Neural cell (in vitro differentiated cells): ENCODE data around the gene USP40. TPM values are rescaled to one million over a fixed set of nuclear protein-coding genes. Genes with fewer than 3 reads are reported as not detected.

Source experiments
- H2AFZ ChIP-seq: fragments of 200-600, 300-800 bp; sonication (generic), shearing (Covaris generic); 2 replicates; pipeline ENCODE4 v1.6.0; 2014; ENCODE audit warnings: low read depth, mild to moderate bottlenecking, antibody characterized with exemption, low read length, moderate library complexity
- H3F3A ChIP-seq: fragments of 200-600 bp; shearing (Covaris generic); 2 replicates; pipeline ENCODE4 v1.6.1; 2016; ENCODE audit warnings: mild to moderate bottlenecking, moderate library complexity, mixed read lengths, antibody characterized with exemption, low read length; ENCODE audit not compliant: insufficient read depth, poor library complexity, severe bottlenecking
- H3K27ac ChIP-seq: fragments of 200-600, 300-800 bp; sonication (generic), shearing (Covaris generic); 2 replicates; pipeline ENCODE4 v1.5.1; 2014; ENCODE audit warnings: mild to moderate bottlenecking, low read length, moderate library complexity
- H3K27me3 ChIP-seq: fragments of 300-800, 200-600 bp; sonication (generic), shearing (Covaris generic); 2 replicates; pipeline ENCODE4 v1.6.0; 2014; ENCODE audit warnings: mild to moderate bottlenecking, low read depth, low read length, moderate library complexity; ENCODE audit not compliant: insufficient read depth
- H3K36me3 ChIP-seq: fragments of 300-800, 200-600 bp; sonication (generic), shearing (Covaris generic); 2 replicates; pipeline ENCODE4 v1.5.1; 2014; ENCODE audit warnings: mild to moderate bottlenecking, antibody characterized with exemption, low read length, moderate library complexity; ENCODE audit not compliant: insufficient read depth
- H3K4me2 ChIP-seq: fragments of 300-800, 200-600 bp; sonication (generic), shearing (Covaris generic); 2 replicates; pipeline ENCODE4 v1.6.0; 2014; ENCODE audit warnings: mild to moderate bottlenecking, low read length
- H3K4me3 ChIP-seq: fragments of 300-800, 200-600 bp; sonication (generic), shearing (Covaris generic); 2 replicates; pipeline ENCODE4 v1.5.1; 2014; ENCODE audit warnings: mild to moderate bottlenecking, low read length, moderate library complexity
- H3K79me2 ChIP-seq: fragments of 200-600 bp; shearing (Covaris generic); replicated peaks from 2 replicates; pipeline ENCODE4 v1.6.0; 2014; ENCODE audit warnings: mild to moderate bottlenecking, low read length, moderate library complexity; ENCODE audit not compliant: insufficient read depth
- H3K9ac ChIP-seq: fragments of 300-800, 200-600 bp; sonication (generic), shearing (Covaris generic); 2 replicates; pipeline ENCODE4 v1.6.1; 2016; ENCODE audit warnings: mild to moderate bottlenecking, low read length, mixed read lengths
- H3K9me2 ChIP-seq: fragments of 200-600 bp; shearing (Covaris generic); 2 replicates; pipeline ENCODE4 v1.6.1; 2016; ENCODE audit warnings: mild to moderate bottlenecking, low read length, mixed read lengths; ENCODE audit not compliant: insufficient read depth
- H3K9me3 ChIP-seq: fragments of 200-600, 300-800 bp; sonication (generic), shearing (Covaris generic); 2 replicates; pipeline ENCODE4 v1.6.1; 2016; ENCODE audit warnings: mild to moderate bottlenecking, mixed run types, low read length, moderate library complexity, mixed read lengths
- H4K20me1 ChIP-seq: fragments of 200-600 bp; shearing (Covaris generic); 2 replicates; pipeline ENCODE4 v1.6.1; 2016; ENCODE audit warnings: mild to moderate bottlenecking, mixed run types; ENCODE audit not compliant: insufficient read depth
- CTCF ChIP-seq: fragments of 450-650 bp; IDR thresholded peaks from 2 replicates; pipeline ENCODE4 v1.5.1; 2014; ENCODE audit warnings: antibody characterized with exemption, mild to moderate bottlenecking, moderate library complexity; ENCODE audit not compliant: poor library complexity, severe bottlenecking
- EP300 ChIP-seq: fragments of 450-650 bp; conservative IDR thresholded peaks from 2 replicates; pipeline ENCODE4 v1.6.1; 2014; ENCODE audit warnings: antibody characterized with exemption, mild to moderate bottlenecking, moderate library complexity; ENCODE audit not compliant: poor library complexity, severe bottlenecking
- EZH2 ChIP-seq: fragments of 200-600, 300-800 bp; shearing (Covaris generic), sonication (generic); IDR thresholded peaks from 2 replicates; pipeline ENCODE4 v1.6.1; 2014; ENCODE audit warnings: antibody characterized with exemption, low read length, borderline replicate concordance, mild to moderate bottlenecking; ENCODE audit not compliant: insufficient read depth, poor library complexity, severe bottlenecking
- MXI1 ChIP-seq: fragments of 450-650 bp; conservative IDR thresholded peaks from 2 replicates; pipeline ENCODE4 v1.6.1; 2014; ENCODE audit warnings: antibody characterized with exemption, mild to moderate bottlenecking; ENCODE audit not compliant: poor library complexity, severe bottlenecking
- POLR2AphosphoS5 ChIP-seq: IDR thresholded peaks from 2 replicates; pipeline ENCODE4 v1.6.1; 2012
- RAD21 ChIP-seq: fragments of 450-650 bp; conservative IDR thresholded peaks from 2 replicates; pipeline ENCODE4 v1.6.1; 2014; ENCODE audit warnings: antibody characterized with exemption, mild to moderate bottlenecking, moderate library complexity
- REST ChIP-seq: IDR thresholded peaks from 2 replicates; pipeline ENCODE4 v1.6.1; 2012; ENCODE audit warnings: borderline replicate concordance
- SMC3 ChIP-seq: fragments of 450-650 bp; conservative IDR thresholded peaks from 2 replicates; pipeline ENCODE4 v1.6.1; 2014; ENCODE audit warnings: antibody characterized with exemption, mild to moderate bottlenecking, moderate library complexity; ENCODE audit not compliant: poor library complexity
- TAF1 ChIP-seq: IDR thresholded peaks from 2 replicates; pipeline ENCODE4 v1.6.1; 2012; ENCODE audit warnings: low read depth
- polyA plus RNA-seq: library from polyadenylated mRNA; depleted of rRNA; stranded (reverse); fragments of >200 nt; gene quantifications from 2 replicates; pipeline ENCODE4 v1.2.3, GENCODE V29; 2014

Gene USP40
- polyA plus RNA-seq, 1 donor from 2014 or later: 33.3 TPM

DNA sequence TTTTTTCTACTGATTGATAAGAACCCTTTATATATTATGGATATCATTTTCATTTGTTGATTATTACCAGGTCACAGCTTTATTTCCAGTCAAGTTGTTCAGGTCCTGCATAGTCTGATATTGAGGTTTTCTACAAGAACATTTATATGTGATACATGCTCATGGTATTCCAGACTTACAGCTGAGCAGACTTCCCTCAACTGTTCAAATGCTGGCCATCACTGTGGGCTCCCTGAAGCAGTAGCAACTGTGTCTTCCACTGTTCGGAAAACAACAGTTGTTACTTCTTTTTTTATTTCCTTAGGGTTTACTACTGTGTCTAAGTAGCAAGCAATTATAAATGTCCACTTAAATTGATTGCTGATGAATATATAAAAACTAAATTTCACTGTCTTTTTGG lies 132.8 kb downstream of the USP40 start:
- H3K36me3 ChIP-seq: no peaks in the 10 kb centered on the region
- no peaks in the 10 kb centered on the region for H3K27me3 ChIP-seq
- no peaks in the 10 kb centered on the region for H3K79me2 ChIP-seq
- no peak overlapping the region for H3K27ac ChIP-seq
- no peaks in the 10 kb centered on the region for H3F3A ChIP-seq
- H3K9me2 ChIP-seq: no peaks in the 10 kb centered on the region
- no peak overlapping the region for H3K9ac ChIP-seq
- TF ChIP-seq EP300: no peak
- no peak for TF ChIP-seq POLR2AphosphoS5
- TF ChIP-seq RAD21: no peak
- TF ChIP-seq MXI1: no peak
- TF ChIP-seq SMC3: no peak
- TF ChIP-seq REST: no peak
- TF ChIP-seq TAF1: no peak
- TF ChIP-seq EZH2: no peak
- TF ChIP-seq CTCF: no peak
- no peak overlapping the region for H2AFZ ChIP-seq
- no peaks in the 10 kb centered on the region for H3K9me3 ChIP-seq
- H3K4me2 ChIP-seq: no peak overlapping the region
- no peak overlapping the region for H3K4me3 ChIP-seq
- no peaks in the 10 kb centered on the region for H4K20me1 ChIP-seq

GRCh38 chr2:233433029-233433428 lies 133.6 kb downstream of the USP40 start:
- Histone ChIP-seq H3K27ac (no peak overlapping the region), H3K9me2 (no peaks in the 10 kb centered on the region), H3K36me3 (no peaks in the 10 kb centered on the region), H3K9me3 (no peaks in the 10 kb centered on the region), H3K9ac (no peak overlapping the region), H3K4me2 (no peak overlapping the region), H4K20me1 (no peaks in the 10 kb centered on the region), H3K4me3 (no peak overlapping the region), H3F3A (no peaks in the 10 kb centered on the region), H3K27me3 (no peaks in the 10 kb centered on the region), H3K79me2 (no peaks in the 10 kb centered on the region), H2AFZ (no peak overlapping the region)
- TF ChIP-seq RAD21 (no peak), EP300 (no peak), CTCF (no peak), EZH2 (no peak), MXI1 (no peak), POLR2AphosphoS5 (no peak), TAF1 (no peak), SMC3 (no peak), REST (no peak)
